ENCODE measurements around the gene CCR5AS.
"Not testable (repeated sequence)": the region's sequence is repeated elsewhere in the genome, so short reads cannot be mapped to it uniquely, and the experiment has no call there.

Gene CCR5AS

GRCh38 chr3:46427916-46428833, 21.3 kb upstream of the CCR5AS start:
- DNase-seq: no peak

- not testable (repeated sequence) for DNase-seq
Observed at GRCh38 chr3:46427404-46427803, 20.5 kb upstream of the CCR5AS start.

DNA sequence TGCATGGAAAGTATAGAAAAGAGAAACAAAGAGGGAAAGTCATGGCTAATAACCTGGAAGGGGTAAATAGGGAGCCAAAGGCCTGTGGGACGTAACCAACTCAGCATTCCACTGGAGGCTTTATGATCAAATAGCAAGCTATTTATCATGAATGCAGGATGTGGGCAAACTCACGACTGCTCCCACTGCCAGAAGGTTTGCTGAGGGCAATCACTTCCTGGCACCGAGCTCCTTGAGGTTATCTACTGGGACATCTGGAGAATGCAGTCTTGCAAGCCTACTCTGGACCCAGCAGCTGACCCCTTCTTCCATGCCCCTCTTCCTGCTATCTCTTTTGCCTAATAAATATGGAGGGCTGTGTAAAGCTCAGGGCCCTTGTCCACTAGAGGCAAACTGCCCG, 19.6 kb upstream of the CCR5AS start:
- DNase-seq: not testable (repeated sequence)

DNA sequence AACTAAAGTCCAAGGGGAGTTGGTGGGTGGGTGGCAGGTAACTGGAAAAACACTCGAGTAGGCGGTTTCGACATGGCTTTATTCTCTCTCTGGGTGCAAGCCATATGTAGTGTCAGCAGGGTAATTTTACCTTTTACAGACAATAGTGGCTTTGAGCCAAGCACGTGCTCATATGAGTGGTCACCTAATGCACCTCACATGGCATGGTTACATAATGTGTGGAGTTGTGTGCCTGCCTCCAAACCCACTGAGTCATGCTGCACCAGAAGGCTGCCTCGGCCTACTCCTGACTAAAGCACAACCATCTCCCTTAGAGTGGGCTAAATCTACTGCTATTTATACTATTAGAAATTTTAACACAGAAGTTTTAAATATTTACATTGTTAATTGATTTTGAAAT, 16.7 kb upstream of the CCR5AS start:
- DNase-seq: no peak

GRCh38 chr3:46422617-46423016, 15.8 kb upstream of the CCR5AS start:
- DNase-seq: no peak

GRCh38 chr3:46420931-46421330, 14.1 kb upstream of the CCR5AS start:
- no peak for DNase-seq

- no peak for DNase-seq
Observed at GRCh38 chr3:46419816-46420215, 12.9 kb upstream of the CCR5AS start.

DNA sequence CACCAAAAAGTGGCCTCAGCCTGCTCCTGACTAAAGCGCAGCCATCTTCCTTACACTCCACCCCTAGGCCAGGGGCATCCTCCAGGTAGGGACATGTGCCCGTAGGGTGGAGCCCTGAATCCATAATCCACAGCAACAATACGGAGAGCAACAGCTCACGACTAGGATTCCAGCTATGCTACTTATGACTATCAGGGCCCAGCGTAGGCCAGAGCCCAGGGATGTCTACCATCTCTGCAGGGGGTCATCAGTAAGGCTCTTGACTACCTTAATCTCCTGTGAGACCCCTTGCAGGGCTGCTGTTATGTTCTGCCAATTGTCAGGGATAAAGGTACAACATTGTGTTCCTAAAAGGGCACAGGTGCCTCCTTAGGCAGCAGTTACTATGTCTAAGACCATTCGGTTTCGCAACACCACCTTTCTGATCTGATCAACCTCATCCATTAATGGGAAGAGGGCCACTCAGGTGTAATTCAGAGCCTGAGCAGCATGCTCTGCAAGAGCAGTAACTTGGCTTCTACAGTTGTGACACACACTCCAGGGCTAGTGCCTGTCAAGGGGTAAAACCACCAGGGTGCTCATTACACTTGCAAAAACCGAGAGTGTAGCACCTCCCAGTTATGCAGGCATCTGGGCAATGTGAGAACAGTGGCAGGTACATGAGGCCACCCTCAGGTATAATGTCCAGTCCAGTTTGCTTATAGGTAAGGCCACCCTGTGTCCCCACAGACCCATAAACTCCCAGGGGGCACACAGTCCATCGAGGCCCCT, 11.2 kb upstream of the CCR5AS start:
- no peak for DNase-seq

DNA sequence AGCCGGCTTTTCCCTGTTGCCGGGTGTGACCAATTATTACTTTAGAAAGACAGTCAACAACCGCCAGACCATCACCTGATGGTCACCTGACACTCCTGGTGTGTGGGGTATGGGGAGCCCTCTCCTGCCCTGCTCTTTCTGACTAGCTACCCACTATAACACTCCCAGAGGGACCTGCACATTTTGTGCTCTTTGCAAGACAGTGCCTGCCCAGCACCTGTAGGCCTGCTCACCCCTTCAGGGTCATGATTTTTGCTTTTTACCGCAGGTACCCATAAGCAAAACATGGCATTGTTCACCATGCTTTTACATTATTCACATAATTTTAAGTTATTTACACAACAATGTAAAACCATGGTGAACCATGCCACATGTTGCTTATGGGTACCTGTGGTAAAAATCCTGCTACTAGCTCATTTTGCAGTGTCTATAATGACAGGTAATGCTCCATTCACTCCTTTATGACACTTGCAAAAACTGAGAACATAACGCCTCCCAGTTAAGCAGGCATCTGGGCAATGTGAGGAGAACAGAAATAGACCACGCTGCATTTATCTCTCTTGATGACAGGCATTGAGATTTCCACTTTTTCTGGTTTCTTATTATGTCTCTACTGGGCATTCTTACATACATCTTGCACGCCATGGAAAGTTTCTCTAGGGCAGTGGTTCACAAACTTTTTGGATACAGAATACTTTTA, 10.1 kb upstream of the CCR5AS start:
- peak; percentile 1 for DNase-seq

DNA sequence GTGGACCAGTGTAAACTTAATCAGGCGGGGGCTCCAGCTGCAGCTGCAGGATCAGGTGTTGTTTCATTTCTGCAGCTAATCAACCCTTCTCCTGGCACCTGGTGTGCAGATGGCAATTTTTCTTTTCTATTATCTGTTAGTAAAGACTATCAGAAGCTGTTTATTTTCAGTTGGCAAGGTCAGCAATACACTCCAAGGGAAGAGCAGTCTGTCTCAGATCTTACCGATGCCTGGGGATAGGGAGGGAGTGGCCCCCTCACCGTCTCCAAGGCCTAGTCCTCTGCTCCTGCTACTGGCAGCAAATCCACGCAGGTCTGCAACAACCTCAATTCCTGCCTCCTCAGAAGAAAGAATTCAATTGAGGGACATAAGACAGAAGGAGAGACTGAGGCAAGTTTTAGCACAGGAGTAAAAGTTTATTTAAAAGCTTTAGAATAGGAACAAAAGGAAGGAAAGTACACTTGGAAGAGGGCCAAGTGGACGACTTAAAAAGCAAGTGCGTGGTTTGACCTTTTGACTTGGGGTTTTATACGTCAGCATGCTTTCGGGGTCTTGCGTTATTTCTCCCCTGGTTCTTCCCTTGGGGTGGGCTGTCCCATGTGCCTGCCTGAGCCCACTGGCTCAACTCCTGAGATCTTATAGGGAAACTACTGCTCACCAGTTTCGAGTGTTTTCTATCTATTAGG, 9.4 kb upstream of the CCR5AS start:
- DNase-seq: peak; percentile 24

DNA sequence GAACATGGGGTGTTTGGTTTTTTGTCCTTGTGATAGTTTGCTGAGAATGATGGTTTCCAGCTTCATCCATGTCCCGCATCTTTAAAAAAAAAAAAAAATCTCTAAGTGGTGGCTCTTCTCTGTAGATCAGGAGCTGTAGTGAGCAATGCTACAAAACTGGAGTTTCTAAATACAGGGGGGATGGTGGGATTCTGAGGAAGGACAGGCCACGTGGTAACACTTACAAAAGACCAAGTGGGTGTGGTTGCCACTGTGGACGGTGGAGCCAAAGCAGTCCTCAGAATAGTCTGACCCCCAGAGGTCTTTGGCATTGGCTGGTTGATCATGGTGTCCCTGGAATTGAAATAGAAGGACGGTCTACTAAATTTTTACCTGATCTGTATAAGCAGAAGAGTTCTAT, 7.9 kb upstream of the CCR5AS start:
- no peak for DNase-seq

- no peak for DNase-seq
Observed at GRCh38 chr3:46413951-46414350, 7.1 kb upstream of the CCR5AS start.

GRCh38 chr3:46412786-46413298, 6.0 kb upstream of the CCR5AS start:
- no peak for DNase-seq

- no peak for DNase-seq
Observed at GRCh38 chr3:46411271-46411670, 4.4 kb upstream of the CCR5AS start.

- DNase-seq: no peak
Observed at GRCh38 chr3:46410669-46411068, 3.8 kb upstream of the CCR5AS start.

- no peak for DNase-seq
Observed at GRCh38 chr3:46409739-46410489, 3.0 kb upstream of the CCR5AS start.

DNA sequence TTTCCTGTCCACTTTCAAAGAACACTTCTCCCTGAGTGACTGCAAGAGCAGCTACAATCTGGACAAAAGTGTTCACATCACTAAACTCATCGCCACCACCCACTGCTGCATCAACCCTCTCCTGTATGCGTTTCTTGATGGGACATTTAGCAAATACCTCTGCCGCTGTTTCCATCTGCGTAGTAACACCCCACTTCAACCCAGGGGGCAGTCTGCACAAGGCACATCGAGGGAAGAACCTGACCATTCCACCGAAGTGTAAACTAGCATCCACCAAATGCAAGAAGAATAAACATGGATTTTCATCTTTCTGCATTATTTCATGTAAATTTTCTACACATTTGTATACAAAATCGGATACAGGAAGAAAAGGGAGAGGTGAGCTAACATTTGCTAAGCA, 2.0 kb upstream of the CCR5AS start:
- DNase-seq: no peak

DNA sequence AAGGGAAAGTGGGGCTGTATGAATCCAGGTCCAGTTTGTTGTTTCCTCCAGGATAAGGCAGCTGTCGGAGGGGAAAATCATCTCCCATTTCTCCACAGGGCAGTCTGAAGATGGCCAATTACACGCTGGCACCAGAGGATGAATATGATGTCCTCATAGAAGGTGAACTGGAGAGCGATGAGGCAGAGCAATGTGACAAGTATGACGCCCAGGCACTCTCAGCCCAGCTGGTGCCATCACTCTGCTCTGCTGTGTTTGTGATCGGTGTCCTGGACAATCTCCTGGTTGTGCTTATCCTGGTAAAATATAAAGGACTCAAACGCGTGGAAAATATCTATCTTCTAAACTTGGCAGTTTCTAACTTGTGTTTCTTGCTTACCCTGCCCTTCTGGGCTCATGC, 1.1 kb upstream of the CCR5AS start:
- no peak for DNase-seq

- no peak for DNase-seq
Observed at GRCh38 chr3:46406443-46406787, 451 bp downstream of the CCR5AS start.

DNA sequence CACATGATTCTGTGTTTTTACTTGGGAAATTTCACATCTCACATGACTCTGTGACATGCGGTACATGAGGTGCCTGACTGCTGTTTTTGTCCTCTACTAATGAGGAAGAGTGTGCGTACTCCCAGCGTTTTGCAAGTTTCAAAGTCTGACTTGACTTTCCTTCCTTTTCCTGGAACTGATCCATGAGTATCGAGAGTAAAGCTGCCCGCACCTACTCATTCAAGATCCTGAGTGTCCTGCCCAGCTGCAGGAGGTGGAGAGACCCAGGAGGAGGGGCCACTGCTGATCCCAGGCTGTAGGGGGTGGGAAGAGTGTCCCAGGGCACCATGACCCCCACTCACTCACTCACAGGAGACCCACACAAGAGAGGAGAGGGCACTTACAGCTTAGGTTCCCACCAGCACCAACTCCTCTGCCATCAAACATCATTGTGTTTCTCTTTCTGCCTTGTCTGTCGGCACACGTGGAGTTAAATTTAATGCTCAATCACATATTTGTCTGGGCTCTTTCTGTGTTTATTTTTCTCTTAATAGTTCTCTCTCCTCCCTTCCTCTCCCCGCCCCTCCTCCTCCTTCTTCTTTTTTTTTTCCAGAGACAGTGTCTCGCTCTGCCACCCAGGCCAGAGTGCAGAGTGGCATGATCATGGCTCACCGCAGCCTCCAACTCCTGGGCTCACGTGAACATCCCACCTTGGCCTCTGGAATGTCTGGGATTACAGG, 1.4 kb downstream of the CCR5AS start:
- no peak for DNase-seq

DNA sequence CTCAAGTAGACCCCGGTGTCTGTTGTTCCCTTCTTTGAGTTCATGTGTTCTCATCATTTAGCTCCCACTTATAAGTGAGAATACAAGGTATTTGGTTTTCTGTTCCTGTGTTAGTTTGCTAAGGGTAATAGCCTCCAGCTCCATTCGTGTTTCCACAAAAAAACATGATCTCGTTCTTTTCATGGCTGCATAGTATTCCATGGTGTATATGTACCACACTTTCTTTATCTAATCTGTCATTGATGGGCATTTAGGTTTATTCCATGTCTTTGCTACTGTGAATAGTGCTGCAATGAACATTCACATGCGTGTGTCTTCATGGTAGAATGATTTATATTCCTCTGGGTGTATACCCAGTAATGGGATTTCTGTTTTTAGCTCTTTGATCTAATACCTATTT, 4.0 kb downstream of the CCR5AS start:
- not testable (repeated sequence) for DNase-seq

All from NCI-H1092 treated with DMSO at 0.1 percent for 48 hours (cell line).